GM21390 (cell line): ENCODE data around the gene NTM.

Source experiments
- ATAC-seq: cut with Tn5 transposase; IDR thresholded peaks from one replicate; pipeline ENCODE4 v1.9.1; 2021; ENCODE audit not compliant: unreplicated experiment

NTM gene

DNA sequence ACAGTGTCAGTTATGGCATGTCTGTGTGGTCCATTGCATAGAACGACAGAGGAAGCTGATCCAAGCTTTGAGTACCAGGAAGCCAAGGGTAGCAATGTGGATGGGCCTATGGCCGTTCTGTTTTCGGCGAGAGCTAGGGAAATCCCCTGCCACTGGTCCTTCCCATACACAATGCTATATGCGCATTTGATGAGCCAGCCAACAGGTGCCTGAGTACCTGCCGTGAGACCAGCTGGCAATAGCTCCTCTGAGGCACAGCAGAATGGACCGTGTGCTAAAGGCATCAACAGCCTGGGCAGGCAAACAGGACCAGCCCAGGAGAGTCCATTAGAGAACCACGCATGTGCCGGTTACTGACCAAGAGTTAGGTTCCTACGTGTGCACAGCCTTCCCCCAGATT, 753.0 kb downstream of the NTM start:
- no peak for ATAC-seq

DNA sequence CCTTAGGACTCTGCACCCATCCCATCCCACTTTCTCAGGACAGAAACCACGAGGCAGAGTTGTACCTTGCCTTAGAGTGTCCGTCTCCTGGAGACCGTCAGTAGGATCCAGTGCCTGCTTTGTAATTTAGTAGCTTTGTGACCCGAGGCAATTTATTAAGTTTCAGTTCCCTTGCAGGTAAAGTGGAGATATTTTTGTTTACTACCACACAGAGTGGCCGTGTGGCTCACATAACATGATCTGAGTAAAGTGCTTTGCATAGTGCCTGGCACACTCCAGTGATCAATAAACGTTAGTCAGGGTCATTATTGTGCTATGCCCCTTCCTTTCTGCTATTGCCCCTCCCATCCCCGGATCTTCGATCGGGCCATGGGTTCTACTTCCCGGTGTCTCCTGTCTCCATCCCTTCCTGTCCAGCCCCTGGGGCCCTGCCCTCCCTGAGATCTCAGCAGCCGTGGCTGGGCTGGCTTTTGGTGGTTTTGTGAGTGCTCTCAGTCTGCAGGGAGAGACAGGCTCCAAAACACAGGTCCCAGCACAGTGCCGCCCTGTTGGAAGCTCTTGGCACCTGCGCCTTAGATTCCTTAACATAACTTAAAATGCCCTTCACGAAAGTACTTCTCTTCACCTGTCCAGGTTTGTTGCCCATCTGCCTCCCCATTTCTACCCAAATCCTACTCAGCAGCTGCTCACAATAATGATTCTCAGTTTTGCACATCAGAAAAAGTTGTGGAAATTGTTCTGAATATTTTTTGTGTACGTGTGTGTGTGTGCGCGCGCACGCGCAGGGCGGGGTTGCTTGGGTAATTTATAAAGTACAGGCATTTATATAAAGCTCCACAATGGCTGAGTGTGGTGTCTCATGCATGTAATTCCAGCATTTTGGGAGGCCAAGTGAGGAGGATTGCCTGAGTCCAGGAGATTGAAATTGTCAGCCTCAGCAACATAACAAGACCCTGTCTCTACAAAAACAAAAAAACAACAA, 753.7 kb downstream of the NTM start:
- ATAC-seq, result no peak

GRCh38 chr11:132125988-132126871, 755.8 kb downstream of the NTM start:
- no peak for ATAC-seq

DNA sequence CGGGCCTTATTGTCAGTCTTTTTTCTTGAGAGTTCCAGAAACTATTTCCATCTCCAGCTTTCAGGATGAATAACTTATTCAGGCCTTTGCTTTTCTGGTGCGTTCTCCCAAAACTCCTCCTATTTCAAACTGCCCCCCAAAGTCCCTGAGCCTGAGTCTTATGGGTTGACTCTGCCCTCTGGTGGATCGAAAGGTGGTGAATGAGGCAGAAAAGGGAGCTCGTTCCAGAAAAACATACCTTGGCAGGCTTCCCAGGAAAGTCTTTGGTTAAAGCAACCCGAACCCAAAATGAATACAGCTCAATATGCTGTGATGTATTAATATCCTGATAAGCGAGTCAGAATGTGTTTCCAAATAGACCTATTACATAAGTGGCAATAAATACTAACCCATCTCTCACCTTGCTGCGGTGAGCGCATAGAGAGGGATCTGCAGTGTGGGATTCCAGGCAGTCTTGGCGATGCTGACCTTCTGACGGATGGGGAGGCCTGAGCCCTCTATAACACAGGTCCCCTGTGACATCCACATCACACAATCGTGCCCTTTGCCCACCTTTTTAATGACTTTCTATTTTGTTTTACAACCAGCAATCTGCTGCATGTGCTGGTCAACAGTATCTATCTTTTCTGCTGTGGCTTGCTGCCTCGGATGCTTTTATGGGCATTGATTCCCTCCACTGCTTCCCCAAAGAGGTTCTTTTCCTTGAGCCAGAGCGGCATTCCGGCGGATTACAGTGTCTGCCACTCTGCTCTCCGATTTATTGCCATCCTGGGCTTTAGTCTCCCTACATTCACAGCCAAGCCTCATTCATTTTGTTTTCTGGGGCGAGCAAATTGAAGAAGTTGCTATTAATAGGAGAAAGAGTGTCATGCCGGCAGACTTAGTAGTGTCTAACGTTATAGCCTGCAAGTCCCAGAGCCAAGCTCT, 756.8 kb downstream of the NTM start:
- no peak for ATAC-seq

DNA sequence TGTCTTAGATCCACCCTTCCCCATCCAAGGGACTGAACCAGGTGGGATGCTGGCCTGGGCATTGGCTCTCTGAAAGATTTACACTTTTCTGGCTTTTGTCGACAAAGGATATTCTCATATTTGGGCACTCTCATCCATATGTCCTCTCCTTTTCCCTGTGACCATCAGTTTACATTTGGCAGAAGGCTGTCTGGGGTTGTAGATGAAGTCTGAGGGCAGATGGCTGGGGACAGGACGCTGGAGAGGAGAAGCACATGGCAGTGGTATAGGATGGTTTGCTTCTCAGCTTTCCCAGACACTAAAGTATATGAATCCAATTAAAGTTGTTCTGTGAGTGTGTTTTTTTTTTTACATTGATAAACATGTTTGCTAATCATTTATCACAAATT, 757.5 kb downstream of the NTM start:
- ATAC-seq, result no peak

DNA sequence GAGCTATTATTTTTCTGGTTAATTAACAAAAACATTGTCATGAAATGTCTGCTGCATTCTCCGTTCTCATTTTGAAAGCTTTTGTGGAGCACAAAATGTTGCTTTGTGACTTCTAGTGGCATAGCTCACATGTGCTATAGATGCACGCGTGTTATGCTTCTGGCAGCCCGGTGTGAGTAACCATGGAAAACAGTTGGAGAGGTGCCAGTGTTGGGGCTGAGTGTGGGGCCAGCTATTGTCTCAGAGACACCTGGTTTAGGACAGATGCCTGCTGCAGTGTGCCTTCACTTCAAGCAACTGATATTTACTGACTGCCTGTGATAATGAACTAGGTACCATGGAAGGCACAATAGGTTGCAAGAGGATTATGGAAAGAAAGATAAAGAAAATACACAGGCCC, 760.6 kb downstream of the NTM start:
- no peak for ATAC-seq

DNA sequence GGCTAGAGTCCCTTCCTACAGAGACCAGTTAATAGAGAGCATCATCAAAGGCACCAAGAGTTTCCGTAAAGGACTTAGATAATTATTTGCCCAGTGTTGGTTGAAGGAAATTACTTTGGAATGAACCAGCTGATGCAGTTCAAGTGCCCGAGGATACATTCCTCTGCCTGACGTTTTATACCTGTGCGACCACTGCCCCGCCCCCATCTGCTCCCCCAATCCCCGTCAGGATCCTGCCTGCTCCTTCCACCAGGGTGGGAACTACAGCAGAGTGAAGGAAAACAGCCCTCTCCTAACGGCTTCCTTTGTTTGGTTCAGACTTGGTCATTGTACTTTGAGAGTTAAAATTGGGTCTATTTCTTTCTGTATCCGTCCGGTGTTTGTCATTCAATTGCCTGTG, 761.5 kb downstream of the NTM start:
- no peak for ATAC-seq

GRCh38 chr11:132134322-132134721, 763.9 kb downstream of the NTM start:
- no peak for ATAC-seq

- no peak for ATAC-seq
Measured at GRCh38 chr11:132137289-132137980, 767.0 kb downstream of the NTM start.

- no peak for ATAC-seq
Measured at GRCh38 chr11:132137981-132138313, 767.5 kb downstream of the NTM start.

- ATAC-seq, result no peak
Measured at GRCh38 chr11:132139181-132139580, 768.8 kb downstream of the NTM start.

DNA sequence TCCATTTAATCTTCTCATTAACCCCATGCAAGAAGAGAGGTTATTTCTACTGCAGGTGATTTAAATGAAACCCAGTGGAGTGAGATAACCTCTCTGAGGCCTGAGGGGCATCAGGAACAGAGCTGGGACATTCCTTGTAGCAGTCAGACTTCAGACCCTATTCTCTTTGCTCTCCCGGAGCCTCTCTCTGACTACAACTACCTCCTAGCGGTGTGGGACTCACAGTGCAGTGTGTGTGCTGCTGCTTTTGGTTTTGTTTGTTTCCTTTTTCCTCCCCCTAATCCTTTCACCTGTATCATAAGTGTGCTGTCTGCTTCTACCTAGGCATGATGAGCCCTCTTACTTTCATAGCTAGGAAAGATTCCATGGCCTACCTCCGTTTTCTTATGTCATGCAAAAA, 769.6 kb downstream of the NTM start:
- ATAC-seq, result no peak

GRCh38 chr11:132142121-132142520, 771.7 kb downstream of the NTM start:
- ATAC-seq, result no peak

DNA sequence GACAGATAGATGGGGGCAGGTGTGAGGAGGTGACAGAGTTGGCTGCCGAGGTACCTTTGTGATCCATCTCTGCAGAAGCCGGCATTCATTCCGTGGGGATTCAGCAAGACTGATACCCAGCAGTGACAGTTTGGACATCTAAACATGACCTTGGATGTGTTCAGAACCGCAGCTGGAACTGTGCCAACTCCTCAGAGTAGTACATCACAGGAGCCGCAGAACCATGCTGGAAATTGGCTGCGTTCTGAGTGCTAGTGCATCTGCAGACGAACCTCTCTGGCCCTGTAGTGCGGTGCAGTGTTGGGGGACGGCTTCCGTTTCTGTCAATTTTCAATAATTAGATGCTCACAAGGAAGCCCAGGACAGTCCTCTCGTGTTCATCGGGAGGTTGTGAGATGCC, 772.1 kb downstream of the NTM start:
- ATAC-seq, result no peak

DNA sequence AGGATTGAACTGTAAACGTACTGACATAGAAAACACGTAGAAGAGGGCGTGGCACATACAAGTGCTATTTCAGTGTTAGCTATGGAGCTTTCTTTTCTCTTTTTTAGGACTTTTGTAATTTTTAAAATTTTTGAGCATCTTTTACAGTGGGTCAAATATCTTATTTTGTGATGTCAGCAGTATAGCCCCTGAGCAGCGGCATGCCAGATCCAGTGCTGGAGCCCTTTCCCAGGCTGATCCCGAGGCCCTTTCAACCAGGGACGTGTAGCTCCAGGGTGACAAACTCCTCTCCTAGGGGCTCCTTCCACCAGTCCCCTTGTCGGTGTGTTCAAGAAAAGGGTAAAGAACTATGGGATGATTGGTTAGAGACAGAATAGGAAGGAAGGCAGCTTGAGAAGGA, 777.0 kb downstream of the NTM start:
- ATAC-seq, result no peak

DNA sequence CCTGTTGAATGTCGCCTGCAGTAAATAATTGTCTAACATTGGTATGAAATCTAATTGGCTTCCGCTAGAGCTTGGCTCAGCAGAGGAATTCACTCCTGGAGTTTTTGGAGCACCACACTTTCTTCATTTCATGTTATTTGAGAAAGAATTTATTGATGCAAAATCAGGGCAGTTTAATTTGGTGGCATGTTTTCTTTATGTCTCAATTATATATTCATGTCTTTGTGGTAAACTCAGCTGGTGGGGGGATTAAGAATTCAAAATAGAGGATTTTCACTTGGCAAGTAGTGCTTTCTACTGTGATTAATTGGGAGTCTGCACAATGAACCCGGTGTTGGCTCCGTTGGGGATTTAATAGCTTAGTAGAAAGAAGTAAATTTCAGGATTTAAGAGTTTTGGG, 784.4 kb downstream of the NTM start:
- no peak for ATAC-seq

DNA sequence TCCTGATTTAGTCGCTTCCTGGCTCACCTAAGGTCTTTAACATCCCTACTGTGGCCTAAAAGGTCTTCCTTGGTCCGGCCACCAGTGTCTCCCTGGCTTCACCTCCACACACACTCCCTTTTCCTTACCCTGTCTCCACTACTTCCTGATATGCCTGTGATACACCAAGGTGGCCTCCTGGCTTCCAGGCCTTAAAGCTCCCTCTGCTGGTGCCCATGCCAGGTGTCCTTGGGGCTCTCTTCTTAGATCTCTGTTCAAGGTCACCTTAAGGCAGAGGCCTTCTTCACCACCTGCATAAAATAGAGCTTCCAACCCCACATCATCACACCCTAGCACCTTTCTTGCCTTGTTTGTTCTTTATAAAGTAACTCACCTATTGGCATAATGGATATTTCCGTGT, 787.7 kb downstream of the NTM start:
- ATAC-seq, result no peak

GRCh38 chr11:132158696-132159095, 788.3 kb downstream of the NTM start:
- no peak for ATAC-seq

- no peak for ATAC-seq
Measured at GRCh38 chr11:132161403-132162078, 791.1 kb downstream of the NTM start.
